HEK293 (cell line): Measurements from ENCODE around the gene PRPS2.
A peak's percentile ranks its signal among the peaks of the same experiment; 100 is the strongest.

Source experiments
- CTCF ChIA-PET: fragments of 350-600 bp; formaldehyde crosslinking; extraction: SDS; loops from one replicate; lab custom pipeline; 2021; ENCODE audit warnings: antibody characterized with exemption; lab: Yijun Ruan, JAX
- POLR2A ChIA-PET: fragments of 300-600 bp; formaldehyde crosslinking; extraction: SDS; loops from one replicate; lab custom pipeline; 2020; ENCODE audit warnings: antibody characterized with exemption, inconsistent platforms; lab: Yijun Ruan, JAX
- H3K27ac ChIP-seq: fragments of 200-500 bp; sonication (Bioruptor generic); 2 replicates; pipeline ENCODE4 v1.5.1; 2014; ENCODE audit warnings: low read depth, low read length, control low read depth, inconsistent platforms; ENCODE audit errors: extremely low read depth
- H3K36me3 ChIP-seq, 2 experiments: fragments of 200-500 bp in 1 of 2; sonication (Bioruptor generic) in 1 of 2; 1 replicate in 1 of 2; 2 replicates in 1 of 2; pipeline ENCODE4 v1.5.1; 2014 to 2017; ENCODE audit warnings: inconsistent platforms in 2 of 2, low read length in 2 of 2; ENCODE audit not compliant: control insufficient read depth in 2 of 2, insufficient read depth in 1 of 2
- H3K4me1 ChIP-seq: fragments of 200-500 bp; sonication (Bioruptor generic); 2 replicates; pipeline ENCODE4 v1.5.1; 2014; ENCODE audit warnings: mild to moderate bottlenecking, low read length, inconsistent platforms; ENCODE audit not compliant: control insufficient read depth, insufficient read depth
- H3K4me3 ChIP-seq: 2 replicates; pipeline ENCODE4 v1.5.1; 2011; ENCODE audit warnings: low read depth, mild to moderate bottlenecking, control low read depth, low read length, moderate library complexity
- H3K9me3 ChIP-seq: fragments of 200-500 bp; sonication (Bioruptor generic); 2 replicates; pipeline ENCODE4 v1.5.1; 2014; ENCODE audit warnings: low read depth, low read length, inconsistent platforms; ENCODE audit not compliant: control insufficient read depth, insufficient read depth
- ATF2 ChIP-seq: fragments of 450-650 bp; formaldehyde crosslinking; IDR thresholded peaks from 2 replicates; pipeline ENCODE4 v1.5.1; 2016; ENCODE audit warnings: missing biosample characterization, missing genetic modification characterization, low read depth
- FEZF1 ChIP-seq: fragments of 450-650 bp; formaldehyde crosslinking; IDR thresholded peaks from 2 replicates; pipeline ENCODE4 v1.5.1; 2016; ENCODE audit warnings: missing biosample characterization, missing genetic modification characterization
- MEIS1 ChIP-seq: sonication (generic); formaldehyde crosslinking; IDR thresholded peaks from 2 replicates; pipeline ENCODE4 v1.8.1; 2022; ENCODE audit warnings: missing genetic modification reagents, mild to moderate bottlenecking, borderline replicate concordance
- MZF1 ChIP-seq: fragments of 450-650 bp; formaldehyde crosslinking; IDR thresholded peaks from 2 replicates; pipeline ENCODE4 v1.5.1; 2017; ENCODE audit warnings: missing biosample characterization, missing genetic modification characterization, borderline replicate concordance
- OSR2 ChIP-seq: fragments of 450-650 bp; formaldehyde crosslinking; IDR thresholded peaks from 2 replicates; pipeline ENCODE4 v1.5.1; 2016; ENCODE audit warnings: missing biosample characterization, missing genetic modification characterization
- RBAK ChIP-seq: fragments of 450-650 bp; formaldehyde crosslinking; IDR thresholded peaks from 2 replicates; pipeline ENCODE4 v1.5.1; 2016; ENCODE audit warnings: missing biosample characterization, missing genetic modification characterization
- ZBTB21 ChIP-seq: fragments of 450-650 bp; formaldehyde crosslinking; IDR thresholded peaks from 2 replicates; pipeline ENCODE4 v1.5.1; 2017; ENCODE audit warnings: missing biosample characterization, missing genetic modification characterization
- ZIC2 ChIP-seq: fragments of 450-650 bp; formaldehyde crosslinking; IDR thresholded peaks from 2 replicates; pipeline ENCODE4 v1.5.1; 2016; ENCODE audit warnings: missing biosample characterization, missing genetic modification characterization
- ZNF10 ChIP-seq: fragments of 450-650 bp; formaldehyde crosslinking; IDR thresholded peaks from 2 replicates; pipeline ENCODE4 v1.5.1; 2017; ENCODE audit warnings: missing biosample characterization, missing genetic modification characterization
- ZNF16 ChIP-seq: fragments of 450-650 bp; formaldehyde crosslinking; IDR thresholded peaks from 2 replicates; pipeline ENCODE4 v1.5.1; 2016; ENCODE audit warnings: low read depth, missing biosample characterization, missing genetic modification characterization
- ZNF175 ChIP-seq: fragments of 450-650 bp; formaldehyde crosslinking; IDR thresholded peaks from 2 replicates; pipeline ENCODE4 v1.5.1; 2016; ENCODE audit warnings: missing biosample characterization, missing genetic modification characterization
- ZNF37A ChIP-seq: fragments of 450-650 bp; IDR thresholded peaks from 2 replicates; pipeline ENCODE4 v1.5.1; 2018; ENCODE audit warnings: missing biosample characterization, missing genetic modification characterization
- ZNF423 ChIP-seq: fragments of 450-650 bp; formaldehyde crosslinking; IDR thresholded peaks from 2 replicates; pipeline ENCODE4 v1.5.1; 2016; ENCODE audit warnings: missing biosample characterization, missing genetic modification characterization
- ZNF48 ChIP-seq: fragments of 450-650 bp; formaldehyde crosslinking; IDR thresholded peaks from 2 replicates; pipeline ENCODE4 v1.5.1; 2016; ENCODE audit warnings: missing biosample characterization, missing genetic modification characterization
- ZNF514 ChIP-seq: fragments of 450-650 bp; formaldehyde crosslinking; IDR thresholded peaks from 2 replicates; pipeline ENCODE4 v1.5.1; 2016; ENCODE audit warnings: missing biosample characterization, missing genetic modification characterization
- ZNF621 ChIP-seq: fragments of 450-650 bp; formaldehyde crosslinking; IDR thresholded peaks from 2 replicates; pipeline ENCODE4 v1.5.1; 2017; ENCODE audit warnings: missing biosample characterization, missing genetic modification characterization
- ZNF629 ChIP-seq: fragments of 450-650 bp; formaldehyde crosslinking; IDR thresholded peaks from 2 replicates; pipeline ENCODE4 v1.5.1; 2017; ENCODE audit warnings: missing biosample characterization, missing genetic modification characterization
- ZNF654 ChIP-seq: fragments of 450-650 bp; formaldehyde crosslinking; IDR thresholded peaks from 2 replicates; pipeline ENCODE4 v1.5.1; 2016; ENCODE audit warnings: low read depth, missing biosample characterization, missing genetic modification characterization
- ZNF791 ChIP-seq: fragments of 450-650 bp; formaldehyde crosslinking; IDR thresholded peaks from 2 replicates; pipeline ENCODE4 v1.5.1; 2016; ENCODE audit warnings: missing biosample characterization, missing genetic modification characterization

The PRPS2 gene

GRCh38 chrX:12758291-12758690, 32.9 kb upstream of the PRPS2 start:
- Histone ChIP-seq H3K4me3 (no peak overlapping the region), H3K36me3 (no peaks in the 10 kb centered on the region), H3K9me3 (no peaks in the 10 kb centered on the region)
- CTCF ChIA-PET: interaction anchor here (5.1 kb wide), 1 partner anchor 13 kb away, joined by 50 read pairs; no protein-coding TSS in a partner anchor
- TF ChIP-seq RBAK (no peak), ATF2 (peak; percentile 74), ZNF514 (tag by site-specific recombination) (no peak), FEZF1 (tag by site-specific recombination) (no peak), OSR2 (tag by site-specific recombination) (peak; percentile 57), ZNF48 (tag by site-specific recombination) (no peak)
- TF ChIP-seq, all 188 proteins: peak for 2
- H3K4me1 ChIP-seq: no peaks in the 10 kb centered on the region
- POLR2A ChIA-PET: no interaction called here
- H3K27ac ChIP-seq: no peak overlapping the region

GRCh38 chrX:12767856-12768255, 23.4 kb upstream of the PRPS2 start:
- H3K4me1 ChIP-seq: no peaks in the 10 kb centered on the region
- ChIA-PET CTCF (interaction anchor here (0.6 to 5.1 kb wide), 4 partner anchors 10 to 688 kb away, joined by 3 to 39 read pairs (median 3); no protein-coding TSS in a partner anchor), POLR2A (interaction anchor here (0.7 kb wide), 1 partner anchor 12 kb away, joined by 3 read pairs; no protein-coding TSS in a partner anchor)
- H3K27ac ChIP-seq: no peak overlapping the region
- H3K36me3 ChIP-seq: no peaks in the 10 kb centered on the region
- TF ChIP-seq ZNF791 (tag by site-specific recombination) (no peak), ZNF423 (tag by site-specific recombination) (no peak), ZNF621 (tag by site-specific recombination) (no peak), ZIC2 (tag by site-specific recombination) (no peak), ZNF10 (no peak), ZNF175 (no peak), ZBTB21 (tag by site-specific recombination) (no peak), ZNF16 (tag by site-specific recombination) (no peak), MEIS1 (CRISPR knock-in tag) (no peak)
- H3K4me3 ChIP-seq: no peak overlapping the region
- H3K9me3 ChIP-seq: no peaks in the 10 kb centered on the region

GRCh38 chrX:12768491-12768890, 22.7 kb upstream of the PRPS2 start:
- H3K4me1 ChIP-seq: no peaks in the 10 kb centered on the region
- H3K4me3 ChIP-seq: no peak overlapping the region
- no peaks in the 10 kb centered on the region for H3K36me3 ChIP-seq
- H3K27ac ChIP-seq: no peak overlapping the region
- ChIA-PET POLR2A (interaction anchor here (0.7 kb wide), 1 partner anchor 13 kb away, joined by 3 read pairs; no protein-coding TSS in a partner anchor), CTCF (interaction anchor here (0.6 to 5.1 kb wide), 6 partner anchors 10 to 1263 kb away, joined by 3 to 39 read pairs (median 3); no protein-coding TSS in a partner anchor)
- H3K9me3 ChIP-seq: no peaks in the 10 kb centered on the region
- TF ChIP-seq MZF1 (tag by site-specific recombination) (no peak), ZNF423 (tag by site-specific recombination) (no peak), ZNF629 (tag by site-specific recombination) (no peak)

GRCh38 chrX:12770440-12770839, 20.8 kb upstream of the PRPS2 start:
- Histone ChIP-seq H3K4me3 (no peak overlapping the region), H3K36me3 (no peaks in the 10 kb centered on the region), H3K4me1 (no peaks in the 10 kb centered on the region), H3K9me3 (no peaks in the 10 kb centered on the region), H3K27ac (no peak overlapping the region)
- TF ChIP-seq ZNF37A (tag by site-specific recombination) (no peak), ZNF654 (tag by site-specific recombination) (peak; percentile 20)
- CTCF ChIA-PET: interaction anchor here (0.5 to 5.1 kb wide), 33 partner anchors 10 to 1222 kb away, joined by 3 to 83 read pairs (median 5); partner anchors contain the start of gene PRPS2
- POLR2A ChIA-PET: interaction anchor here (2.7 kb wide), 1 partner anchor 21 kb away, joined by 15 read pairs; the partner anchor contains the start of gene PRPS2
